HG02642 (cell line): ENCODE measurements around the gene CHST15.
"Not testable (repeated sequence)": the region's sequence is repeated elsewhere in the genome, so short reads cannot be mapped to it uniquely, and the experiment has no call there.

ENCODE experiments used
- ATAC-seq: cut with Tn5 transposase; IDR thresholded peaks from one replicate; pipeline ENCODE4 v1.9.1; 2021; ENCODE audit warnings: mild to moderate bottlenecking; ENCODE audit not compliant: unreplicated experiment, poor library complexity

Gene CHST15

DNA sequence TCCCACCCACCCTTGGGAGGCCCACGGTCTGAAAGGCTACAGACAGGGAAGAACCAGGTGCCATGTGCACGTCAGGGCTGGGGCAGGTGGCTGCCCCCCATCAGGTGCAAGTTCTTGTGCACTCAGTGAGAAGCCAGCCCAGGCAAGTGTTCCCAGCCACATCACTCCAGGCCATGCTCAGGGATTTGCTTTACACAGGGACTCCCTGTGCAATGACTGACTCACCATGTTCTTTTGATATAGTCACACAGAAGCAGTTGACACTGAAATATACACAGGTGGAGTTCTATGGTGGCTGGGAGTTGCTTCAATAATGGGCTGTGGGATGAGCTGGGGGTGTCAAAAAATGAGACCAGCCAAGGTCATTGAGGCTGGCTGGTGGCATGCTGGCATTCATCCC is 8.0 kb upstream of the CHST15 start:
- ATAC-seq: no peak

DNA sequence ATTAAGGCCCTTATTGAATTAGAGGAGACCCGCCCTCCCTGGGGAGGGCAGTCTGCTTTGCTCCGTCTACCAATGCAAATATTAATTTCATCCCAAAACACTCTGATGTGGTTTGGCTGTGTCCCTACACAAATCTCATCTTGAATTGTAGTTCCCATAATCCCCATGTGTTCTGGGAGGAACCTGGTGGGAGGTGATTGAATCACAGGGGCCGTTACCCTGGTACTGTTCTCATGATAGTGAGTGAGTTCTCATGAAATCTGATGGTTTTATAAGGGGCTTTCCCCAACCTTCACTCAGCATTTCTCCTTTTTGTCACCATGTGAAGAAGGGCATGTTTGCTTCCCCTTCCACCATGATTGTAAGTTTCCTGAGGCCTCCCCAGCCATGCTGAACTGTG is 7.3 kb upstream of the CHST15 start:
- not testable (repeated sequence) for ATAC-seq

- no peak for ATAC-seq
Measured at GRCh38 chr10:124100124-124100523, 6.7 kb upstream of the CHST15 start.

DNA sequence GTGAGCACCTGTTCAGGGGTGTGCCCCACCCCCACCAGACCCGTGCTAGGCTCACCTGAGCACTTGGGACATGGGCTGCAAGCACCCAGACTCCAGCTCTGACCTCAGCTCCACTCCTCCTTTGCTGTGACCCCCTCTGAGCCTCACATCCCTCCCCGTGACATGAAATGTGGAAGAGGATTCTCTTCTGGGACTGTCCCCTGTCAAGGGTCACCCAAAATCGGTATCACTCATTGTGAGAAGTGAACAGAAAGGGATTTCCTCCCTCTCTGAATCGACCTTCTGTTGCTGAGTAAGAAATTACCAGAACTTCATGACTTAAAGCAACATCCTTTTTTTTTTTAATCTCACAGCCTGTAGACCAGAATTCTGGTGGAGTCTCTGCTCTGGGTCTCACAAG is 6.2 kb upstream of the CHST15 start:
- ATAC-seq: no peak

GRCh38 chr10:124098575-124098974 is 5.2 kb upstream of the CHST15 start:
- no peak for ATAC-seq

DNA sequence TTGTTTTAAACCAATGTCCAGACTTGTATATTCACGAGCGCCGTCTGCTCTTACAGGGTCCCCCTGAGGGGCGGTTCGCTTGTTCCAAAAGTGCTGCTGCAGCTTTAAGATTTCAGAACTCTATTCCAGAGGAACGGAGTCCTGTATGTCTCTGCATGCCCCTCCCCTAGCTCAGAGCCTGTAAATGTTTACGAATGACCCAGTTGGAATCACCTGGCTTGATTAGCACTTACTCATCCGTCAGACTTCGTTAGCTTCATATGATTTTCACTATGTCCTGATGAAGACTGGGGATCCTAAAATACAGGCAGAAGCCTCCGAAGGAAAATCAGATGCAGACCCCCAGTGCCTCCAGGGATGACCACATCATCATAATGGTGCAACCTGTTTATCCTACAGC is 4.5 kb upstream of the CHST15 start:
- ATAC-seq: no peak

DNA sequence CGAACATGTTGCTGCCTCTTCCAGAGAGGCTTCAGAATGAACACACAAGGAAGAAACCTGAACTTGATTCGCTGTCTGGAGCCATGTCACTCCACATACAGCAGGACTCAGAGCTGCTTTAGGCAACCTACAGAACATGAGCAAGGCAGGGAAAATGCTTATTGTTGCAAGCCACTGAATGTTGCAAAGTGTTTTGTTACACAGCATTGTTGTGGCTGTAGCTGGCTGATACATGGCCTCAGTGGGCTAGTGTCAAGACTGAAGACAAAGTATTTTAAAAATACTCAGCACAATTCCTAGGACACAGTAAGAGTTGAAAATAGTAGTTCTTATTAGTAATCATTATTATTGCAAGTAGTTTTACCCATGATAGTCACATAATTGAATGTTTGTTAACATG is 3.1 kb upstream of the CHST15 start:
- ATAC-seq: no peak

- not testable (repeated sequence) for ATAC-seq
Measured at GRCh38 chr10:124095801-124096200, 2.4 kb upstream of the CHST15 start.

GRCh38 chr10:124095096-124095495 is 1.7 kb upstream of the CHST15 start:
- ATAC-seq: no peak

DNA sequence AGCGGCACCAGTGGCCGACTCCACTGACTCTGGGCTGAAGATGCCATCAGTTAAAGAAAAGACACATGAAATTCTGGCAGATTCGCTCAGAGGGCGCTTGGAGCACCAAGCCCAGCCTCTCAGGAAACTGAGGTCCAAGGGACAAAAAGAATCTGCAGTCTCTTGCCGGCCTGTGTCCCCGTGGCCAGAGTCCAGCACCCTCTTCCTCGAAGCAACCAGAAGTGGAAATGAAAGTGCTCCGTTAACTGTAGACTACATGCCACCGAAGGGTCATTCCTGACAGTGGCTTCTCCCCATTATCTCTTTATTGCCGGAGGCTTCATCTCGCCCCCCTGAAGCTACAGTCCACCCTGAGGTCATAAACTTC is 1.0 kb upstream of the CHST15 start:
- no peak for ATAC-seq

DNA sequence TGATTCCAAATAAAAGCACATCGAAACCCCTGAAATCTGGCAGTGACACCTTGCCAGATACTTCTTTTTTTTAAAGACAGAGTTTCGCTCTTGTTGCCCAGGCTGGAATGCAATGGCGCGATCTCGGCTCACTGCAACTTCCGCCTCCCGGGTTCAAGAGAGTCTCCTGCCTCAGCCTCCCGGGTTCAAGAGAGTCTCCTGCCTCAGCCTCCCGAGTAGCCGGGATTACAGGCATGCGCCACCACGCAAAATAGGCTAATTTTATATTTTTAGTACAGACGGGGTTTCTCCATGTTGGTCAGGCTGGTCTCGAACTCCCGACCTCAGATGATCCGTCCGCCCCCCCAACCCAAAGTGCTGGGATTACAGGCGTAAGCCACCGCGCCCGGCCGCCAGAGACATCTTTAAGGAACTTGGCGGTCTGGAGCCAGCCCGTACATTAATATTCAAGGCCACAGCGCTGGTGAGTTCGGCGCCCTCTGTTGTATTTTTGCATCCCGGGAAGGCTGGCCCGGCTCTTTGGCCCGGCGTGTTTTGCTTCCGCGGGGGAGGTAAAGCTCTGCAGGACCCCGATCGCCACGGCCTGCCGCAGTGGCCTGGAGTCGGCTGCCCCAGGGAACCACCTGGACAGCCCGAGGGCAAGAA is 498 bp upstream of the CHST15 start:
- not testable (repeated sequence) for ATAC-seq

GRCh38 chr10:124092250-124092859 is 1.0 kb downstream of the CHST15 start:
- ATAC-seq: peak; percentile 60

- no peak for ATAC-seq
Measured at GRCh38 chr10:124091646-124092249, 1.6 kb downstream of the CHST15 start.

DNA sequence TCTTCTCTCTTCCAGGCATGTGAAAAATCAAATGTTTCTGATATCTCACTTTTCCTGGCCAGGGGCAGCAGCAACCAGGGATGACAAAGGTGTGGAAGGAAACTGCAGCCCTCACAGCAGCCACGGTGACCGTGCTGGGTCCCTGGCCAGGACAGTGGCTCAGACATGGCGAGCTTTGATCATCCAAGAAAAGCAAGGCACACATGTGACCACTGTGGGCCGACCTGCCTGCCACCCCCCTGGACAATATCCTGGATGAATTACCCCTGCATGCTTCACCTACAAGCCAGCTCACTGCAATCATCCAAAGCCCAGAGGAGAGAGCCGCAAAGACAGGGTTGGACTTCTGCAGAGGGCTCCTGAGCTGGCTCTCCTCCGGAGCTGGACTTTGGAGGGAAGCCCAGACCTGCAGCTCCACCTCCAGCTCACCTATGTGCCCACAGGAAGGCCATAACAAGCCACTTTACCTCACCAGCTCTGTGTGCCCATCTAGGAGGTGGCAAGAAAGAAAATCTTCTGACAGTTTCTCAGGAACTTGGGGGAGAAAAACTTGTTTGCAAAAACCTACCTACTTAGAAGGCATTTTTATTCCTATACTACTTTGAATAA is 2.7 kb downstream of the CHST15 start:
- no peak for ATAC-seq

GRCh38 chr10:124089859-124090258 is 3.5 kb downstream of the CHST15 start:
- ATAC-seq: no peak

DNA sequence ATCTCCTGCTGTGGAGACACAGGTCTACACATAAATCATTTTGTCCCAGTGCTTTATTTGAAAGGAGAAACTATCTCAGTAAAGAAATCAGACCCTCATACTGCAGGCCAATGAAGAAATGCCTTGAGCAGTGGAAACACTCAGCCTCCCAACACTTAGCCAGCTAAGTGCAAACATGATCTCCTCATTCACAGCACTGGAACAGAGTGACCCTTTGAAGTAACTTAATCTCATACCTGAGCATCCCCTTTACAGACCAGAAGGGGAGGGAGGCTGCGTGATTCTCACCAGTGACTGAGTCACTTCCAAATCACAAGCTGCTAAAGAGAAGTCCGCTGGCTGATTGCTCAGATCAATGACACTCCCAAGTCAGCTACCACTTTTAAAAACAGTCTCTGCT is 4.5 kb downstream of the CHST15 start:
- ATAC-seq: no peak

GRCh38 chr10:124087672-124088634 is 5.4 kb downstream of the CHST15 start:
- ATAC-seq: no peak

DNA sequence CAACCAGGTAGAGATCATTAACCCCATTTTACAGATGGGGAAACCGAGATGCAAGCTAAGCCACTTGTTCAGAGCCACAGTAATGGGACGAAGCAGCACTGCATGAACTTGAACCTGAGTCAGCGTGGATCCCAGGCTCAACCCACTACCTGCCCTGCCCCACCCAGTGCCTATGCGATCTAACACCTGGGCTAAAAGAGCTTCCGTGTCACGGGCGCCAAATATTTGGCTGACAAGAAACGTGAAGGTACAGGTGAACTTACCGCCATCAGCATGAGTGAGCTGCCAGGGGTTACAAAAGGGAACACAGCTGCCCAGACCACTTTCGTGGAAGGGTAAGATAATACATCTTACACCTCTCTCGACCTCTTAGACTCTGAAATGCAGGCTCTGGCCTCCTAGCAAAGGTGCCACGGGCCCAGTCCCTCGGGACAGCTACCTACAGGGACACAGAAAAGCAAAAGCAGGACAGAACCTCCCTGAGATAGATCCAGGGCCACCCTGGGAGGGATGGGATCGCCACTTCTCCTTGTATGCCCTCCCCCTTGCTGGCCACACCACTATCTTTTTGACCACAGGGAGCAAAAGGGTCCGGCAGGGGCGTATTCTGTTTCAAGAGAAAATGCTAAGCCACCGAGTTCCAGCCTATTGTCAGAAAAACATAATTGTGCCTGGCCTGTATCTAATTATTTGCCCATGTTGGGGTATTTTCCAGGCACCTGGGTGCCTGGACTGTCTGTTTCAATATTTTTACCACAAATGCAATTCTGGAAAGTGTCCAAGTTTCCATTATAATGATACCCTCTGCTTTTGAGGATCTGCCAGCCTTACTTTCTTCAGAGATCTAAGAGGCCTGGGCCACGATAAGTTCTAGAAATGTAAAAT is 6.4 kb downstream of the CHST15 start:
- ATAC-seq: no peak

GRCh38 chr10:124086097-124086710 is 7.2 kb downstream of the CHST15 start:
- no peak for ATAC-seq
